ENCODE data around the gene FRMD4A. TPM values are rescaled to one million over a fixed set of nuclear protein-coding genes. Genes with fewer than 3 reads are reported as not detected.
A peak's percentile ranks its signal among the peaks of the same experiment; 100 is the strongest.

The FRMD4A gene
- total RNA-seq, 1 donor from 2014 or later, result 42.3 TPM

GRCh38 chr10:13651969-13652720 is 678.6 kb downstream of the FRMD4A start:
- ATAC-seq, result no peak
- intact Hi-C loops (cut with DNase I), result no loop called here

GRCh38 chr10:13650961-13651360 is 679.8 kb downstream of the FRMD4A start:
- DNase-seq (ENCODE audit: missing footprints), result no peak
- no peak for ATAC-seq
- intact Hi-C loops (cut with DNase I), result no loop called here

More at GRCh38 chr10:13651969-13652720, 678.6 kb downstream of the FRMD4A start:
- no peak for DNase-seq (ENCODE audit: missing footprints)

GRCh38 chr10:13649844-13650520 is 680.7 kb downstream of the FRMD4A start:
- ATAC-seq (no peak), DNase-seq (ENCODE audit: missing footprints) (no peak)
- intact Hi-C loops (cut with DNase I), result no loop called here

GRCh38 chr10:13648425-13648824 is 682.3 kb downstream of the FRMD4A start:
- DNase-seq (ENCODE audit: missing footprints) (no peak), ATAC-seq (no peak)
- intact Hi-C loops (cut with DNase I), result no loop called here

GRCh38 chr10:13644866-13645265 is 685.9 kb downstream of the FRMD4A start:
- intact Hi-C loops (cut with DNase I), result no loop called here
- no peak for DNase-seq (ENCODE audit: missing footprints)
- no peak for ATAC-seq

- intact Hi-C loops (cut with DNase I), result no loop called here
- ATAC-seq, result no peak
- DNase-seq (ENCODE audit: missing footprints), result no peak
Measured at GRCh38 chr10:13643016-13643415, 687.7 kb downstream of the FRMD4A start.

- DNase-seq (ENCODE audit: missing footprints) (no peak), ATAC-seq (no peak)
- intact Hi-C loops (cut with DNase I), result no loop called here
Measured at GRCh38 chr10:13642293-13642692, 688.4 kb downstream of the FRMD4A start.

GRCh38 chr10:13637894-13638293 is 692.8 kb downstream of the FRMD4A start:
- DNase-seq (ENCODE audit: missing footprints) (no peak), ATAC-seq (no peak)
- intact Hi-C loops (cut with DNase I), result no loop called here

GRCh38 chr10:13637303-13637856 is 693.3 kb downstream of the FRMD4A start:
- intact Hi-C loops (cut with DNase I), result no loop called here
- DNase-seq (ENCODE audit: missing footprints) (no peak), ATAC-seq (no peak)

- intact Hi-C loops (cut with DNase I), result no loop called here
- ATAC-seq, result no peak
Measured at GRCh38 chr10:13636776-13637175, 693.9 kb downstream of the FRMD4A start.

GRCh38 chr10:13634207-13634606 is 696.5 kb downstream of the FRMD4A start:
- ATAC-seq, result peak; percentile 42
- DNase-seq (ENCODE audit: missing footprints), result no peak
- intact Hi-C loops (cut with DNase I), result no loop called here

More at GRCh38 chr10:13636776-13637175, 693.9 kb downstream of the FRMD4A start:
- DNase-seq (ENCODE audit: missing footprints), result no peak

- intact Hi-C loops (cut with DNase I), result no loop called here
- peak; percentile 89 for DNase-seq (ENCODE audit: missing footprints)
- peak; percentile 92 for ATAC-seq
Measured at GRCh38 chr10:13633689-13634088, 697.0 kb downstream of the FRMD4A start.

- ATAC-seq (peak; percentile 90), DNase-seq (ENCODE audit: missing footprints) (peak; percentile 74)
Measured at GRCh38 chr10:13632884-13633440, 697.8 kb downstream of the FRMD4A start.

GRCh38 chr10:13632440-13632839 is 698.3 kb downstream of the FRMD4A start:
- ATAC-seq (no peak), DNase-seq (ENCODE audit: missing footprints) (no peak)
- intact Hi-C loops (cut with DNase I), result no loop called here

More at GRCh38 chr10:13632884-13633440, 697.8 kb downstream of the FRMD4A start:
- intact Hi-C loops (cut with DNase I), result no loop called here

- no peak for ATAC-seq
- DNase-seq (ENCODE audit: missing footprints), result no peak
- intact Hi-C loops (cut with DNase I), result no loop called here
Measured at GRCh38 chr10:13631594-13631993, 699.1 kb downstream of the FRMD4A start.

GRCh38 chr10:13630231-13630630 is 700.5 kb downstream of the FRMD4A start:
- ATAC-seq (no peak), DNase-seq (ENCODE audit: missing footprints) (no peak)
- intact Hi-C loops (cut with DNase I), result no loop called here

- intact Hi-C loops (cut with DNase I), result no loop called here
- no peak for ATAC-seq
Measured at GRCh38 chr10:13629116-13629515, 701.6 kb downstream of the FRMD4A start.

GRCh38 chr10:13628661-13629060 is 702.1 kb downstream of the FRMD4A start:
- DNase-seq (ENCODE audit: missing footprints), result no peak
- intact Hi-C loops (cut with DNase I), result no loop called here
- no peak for ATAC-seq

More at GRCh38 chr10:13629116-13629515, 701.6 kb downstream of the FRMD4A start:
- DNase-seq (ENCODE audit: missing footprints), result no peak

- intact Hi-C loops (cut with DNase I), result no loop called here
- DNase-seq (ENCODE audit: missing footprints), result no peak
- ATAC-seq, result no peak
Measured at GRCh38 chr10:13627459-13628310, 703.0 kb downstream of the FRMD4A start.

Measured in Right ventricle myocardium inferior (tissue), 1 donor.